ENCODE measurements around the gene CRELD1. TPM values are rescaled to one million over a fixed set of nuclear protein-coding genes. Genes with fewer than 3 reads are reported as not detected.
A peak's percentile ranks its signal among the peaks of the same experiment; 100 is the strongest.
"Not testable (repeated sequence)": the region's sequence is repeated elsewhere in the genome, so short reads cannot be mapped to it uniquely, and the experiment has no call there.

CRELD1 gene, protein sequence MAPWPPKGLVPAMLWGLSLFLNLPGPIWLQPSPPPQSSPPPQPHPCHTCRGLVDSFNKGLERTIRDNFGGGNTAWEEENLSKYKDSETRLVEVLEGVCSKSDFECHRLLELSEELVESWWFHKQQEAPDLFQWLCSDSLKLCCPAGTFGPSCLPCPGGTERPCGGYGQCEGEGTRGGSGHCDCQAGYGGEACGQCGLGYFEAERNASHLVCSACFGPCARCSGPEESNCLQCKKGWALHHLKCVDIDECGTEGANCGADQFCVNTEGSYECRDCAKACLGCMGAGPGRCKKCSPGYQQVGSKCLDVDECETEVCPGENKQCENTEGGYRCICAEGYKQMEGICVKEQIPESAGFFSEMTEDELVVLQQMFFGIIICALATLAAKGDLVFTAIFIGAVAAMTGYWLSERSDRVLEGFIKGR
- polyA plus RNA-seq (ENCODE audit: insufficient read length in 4 of 4): 10 to 100 TPM; 48.8 to 80.5 (median 65.6) TPM

DNA sequence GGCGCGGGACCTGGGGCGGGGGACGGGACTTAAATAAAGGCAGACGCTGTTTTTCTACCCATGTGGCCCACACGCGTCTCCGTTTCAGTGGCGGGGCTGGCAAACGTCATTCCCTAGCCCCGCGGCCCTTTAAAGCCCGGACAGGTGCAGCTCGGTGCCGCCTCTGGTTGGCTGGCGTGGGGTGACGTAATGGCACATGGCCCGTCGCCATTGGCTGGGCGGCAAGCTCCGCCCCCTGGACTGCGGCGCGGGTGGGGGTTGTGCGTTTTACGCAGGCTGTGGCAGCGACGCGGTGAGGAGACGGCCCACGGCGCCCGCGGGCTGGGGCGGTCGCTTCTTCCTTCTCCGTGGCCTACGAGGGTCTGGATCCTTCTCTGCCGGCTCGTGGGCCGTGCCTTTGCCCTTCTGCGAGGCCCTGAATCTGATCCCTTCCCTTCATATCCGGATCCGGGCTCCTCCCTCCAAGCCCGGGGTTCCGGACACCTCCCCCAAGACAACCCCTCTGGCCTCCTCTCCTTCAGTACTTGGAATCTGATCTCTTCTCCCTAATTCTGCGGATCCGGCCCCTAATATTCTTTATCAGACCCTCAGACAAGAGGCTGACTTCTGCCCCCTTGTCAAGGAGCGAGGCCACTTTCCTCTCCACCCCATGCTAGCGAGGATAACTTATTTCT, at the start of gene CRELD1:
Gene CRELD1 (plus strand): TSS at position 274 of the 674 bp plus-strand sequence. CDS start 605 bp downstream, outside the sequence.
- DNase-seq (ENCODE audit: low read depth in 4 of 4, low spot score in 2 of 4): peak in 3 of 4 donors; percentile 79 to 92 (median 85)

- DNase-seq (ENCODE audit: low read depth in 4 of 4, low spot score in 2 of 4): no peak
Observed at GRCh38 chr3:9884555-9885165, 49.0 kb upstream of the CRELD1 start.

DNA sequence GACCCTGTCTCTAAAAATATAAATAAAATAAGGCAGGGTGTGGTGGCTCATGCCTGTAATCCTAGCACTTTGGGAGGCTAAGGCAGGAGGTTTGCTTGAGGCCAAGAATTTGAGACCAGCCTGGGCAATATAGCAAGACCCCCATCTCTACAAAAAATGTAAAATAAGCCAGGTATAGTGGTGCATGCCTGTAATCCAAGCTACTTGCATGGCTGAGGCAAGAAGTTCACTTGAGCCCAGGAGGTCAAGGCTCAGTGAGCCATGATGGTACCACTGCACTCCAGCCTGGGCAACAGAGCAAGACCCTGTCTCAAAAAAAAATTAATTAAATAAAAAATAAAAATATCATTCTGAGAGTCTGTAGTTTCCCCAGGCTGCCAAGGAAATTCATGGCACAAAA, 47.3 kb upstream of the CRELD1 start:
- DNase-seq (ENCODE audit: low read depth in 4 of 4, low spot score in 2 of 4): no peak

GRCh38 chr3:9887480-9887879, 46.2 kb upstream of the CRELD1 start:
- DNase-seq (ENCODE audit: low read depth in 4 of 4, low spot score in 2 of 4): no peak

DNA sequence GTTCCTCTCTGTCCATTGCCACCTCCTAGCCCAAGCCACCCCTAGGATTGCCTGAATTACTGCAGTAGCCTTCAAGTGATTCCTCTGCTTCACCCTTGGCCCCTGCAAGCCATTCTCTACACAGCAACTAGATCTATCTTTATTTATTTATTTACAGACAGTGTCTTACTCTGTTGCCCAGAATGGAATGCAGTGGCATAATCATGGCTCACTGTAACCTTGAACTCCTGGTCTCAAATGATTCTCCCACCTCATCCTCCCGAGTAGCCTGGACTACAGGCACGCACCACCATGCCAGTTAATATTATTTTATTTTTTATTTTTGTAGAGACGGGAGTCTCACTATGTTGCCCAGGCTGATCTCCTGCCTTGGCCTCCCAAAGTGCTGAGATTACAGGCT, 45.1 kb upstream of the CRELD1 start:
- DNase-seq (ENCODE audit: low read depth in 4 of 4, low spot score in 2 of 4): no peak

DNA sequence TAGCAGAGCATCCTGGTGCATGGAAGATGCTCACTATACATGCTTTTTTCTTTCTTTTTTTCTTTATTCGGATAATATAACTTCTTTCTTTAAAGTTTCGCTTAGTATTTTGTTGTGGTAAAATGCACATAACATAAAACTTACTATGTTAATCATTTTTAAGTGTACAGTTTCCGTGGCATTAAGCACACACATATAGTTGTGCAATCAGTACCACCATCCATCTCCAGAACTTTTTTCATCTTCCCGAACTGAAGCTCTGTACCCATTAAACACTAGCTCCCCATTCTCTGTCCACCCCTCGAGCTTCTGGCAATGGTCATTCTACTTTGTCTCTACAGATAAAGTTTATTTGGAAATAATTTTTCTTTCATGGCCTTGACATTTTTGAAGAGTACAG, 44.2 kb upstream of the CRELD1 start:
- DNase-seq (ENCODE audit: low read depth in 4 of 4, low spot score in 2 of 4): no peak

- peak; percentile 79 to 88 (median 84) for DNase-seq (ENCODE audit: low read depth in 4 of 4, low spot score in 2 of 4)
Observed at GRCh38 chr3:9890249-9891071, 43.2 kb upstream of the CRELD1 start, which contains the start of gene JAGN1. JAGN1 (plus strand) TSS chr3:9890610; CDS start chr3:9890723, 113 bp downstream.

- no peak for DNase-seq (ENCODE audit: low read depth in 4 of 4, low spot score in 2 of 4)
Observed at GRCh38 chr3:9891072-9891622, 42.5 kb upstream of the CRELD1 start.

- no peak for DNase-seq (ENCODE audit: low read depth in 4 of 4, low spot score in 2 of 4)
Observed at GRCh38 chr3:9893739-9894138, 39.9 kb upstream of the CRELD1 start.

GRCh38 chr3:9895715-9896114, 37.9 kb upstream of the CRELD1 start:
- DNase-seq (ENCODE audit: low read depth in 4 of 4, low spot score in 2 of 4): not testable (repeated sequence)

GRCh38 chr3:9896755-9897407, 36.8 kb upstream of the CRELD1 start:
- not testable (repeated sequence) for DNase-seq (ENCODE audit: low read depth in 4 of 4, low spot score in 2 of 4)

GRCh38 chr3:9897408-9898372, 35.9 kb upstream of the CRELD1 start:
- DNase-seq (ENCODE audit: low read depth in 4 of 4, low spot score in 2 of 4): peak in 1 of 4 donors; percentile 69

DNA sequence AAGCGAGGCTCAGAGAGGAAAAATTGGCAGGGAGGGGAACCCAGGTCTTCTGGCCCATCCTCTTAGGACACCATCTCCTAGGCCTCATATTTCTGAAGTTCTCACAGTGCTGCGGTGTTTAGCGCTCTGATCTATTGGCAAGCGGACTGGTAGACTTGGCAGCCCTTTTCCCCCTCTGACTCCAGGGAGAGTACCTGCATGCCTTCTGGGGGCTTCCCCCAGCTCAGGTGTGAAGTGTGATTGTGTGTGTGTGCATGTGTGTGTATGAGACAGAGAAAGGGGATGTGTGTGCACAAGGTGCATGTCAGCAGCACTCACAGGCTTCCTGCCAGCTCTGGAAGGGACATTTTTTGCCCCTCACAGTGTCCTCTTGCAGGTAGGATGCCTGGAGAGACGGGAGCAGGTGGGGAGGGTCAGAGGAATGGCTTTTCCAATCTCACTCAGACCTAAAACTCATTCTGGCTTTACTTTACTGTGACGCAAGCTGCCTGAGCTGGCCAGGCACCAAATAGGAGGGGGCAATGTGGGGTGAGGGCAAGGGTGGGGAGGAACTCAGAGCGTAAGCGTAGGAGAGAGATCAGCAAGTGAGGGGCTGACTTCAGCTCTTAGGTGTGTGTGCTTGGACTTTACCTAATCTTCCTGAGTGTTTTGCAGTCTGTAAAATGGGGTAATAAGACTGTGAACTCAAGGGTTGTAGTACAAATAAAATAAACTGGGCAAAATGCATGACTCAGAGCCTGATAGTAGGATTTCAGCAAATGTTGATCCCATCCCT, 35.0 kb upstream of the CRELD1 start:
- no peak for DNase-seq (ENCODE audit: low read depth in 4 of 4, low spot score in 2 of 4)

- DNase-seq (ENCODE audit: low read depth in 4 of 4, low spot score in 2 of 4): no peak
Observed at GRCh38 chr3:9899289-9899791, 34.3 kb upstream of the CRELD1 start.

DNA sequence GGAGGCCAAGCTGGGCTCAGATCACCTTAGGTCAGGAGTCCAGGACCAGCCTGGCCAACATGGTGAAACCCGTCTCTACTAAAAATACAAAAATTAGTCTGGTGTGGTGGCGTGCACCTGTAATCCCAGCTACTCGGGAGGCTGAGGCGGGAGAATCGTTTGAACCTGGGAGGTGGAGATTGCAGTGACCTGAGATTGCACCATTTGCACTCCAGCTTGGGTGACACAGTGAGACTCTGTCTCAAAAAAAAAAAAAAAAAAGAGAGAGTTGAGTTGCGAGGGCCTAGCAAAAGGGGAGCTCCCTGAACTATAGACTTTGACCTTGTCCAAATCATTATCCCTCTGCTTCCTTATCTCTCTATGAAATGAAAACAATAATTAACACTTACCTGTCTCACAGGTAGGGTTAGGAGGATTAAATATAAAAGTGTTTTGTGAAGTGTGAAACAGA, 32.6 kb upstream of the CRELD1 start:
- DNase-seq (ENCODE audit: low read depth in 4 of 4, low spot score in 2 of 4): not testable (repeated sequence)

DNA sequence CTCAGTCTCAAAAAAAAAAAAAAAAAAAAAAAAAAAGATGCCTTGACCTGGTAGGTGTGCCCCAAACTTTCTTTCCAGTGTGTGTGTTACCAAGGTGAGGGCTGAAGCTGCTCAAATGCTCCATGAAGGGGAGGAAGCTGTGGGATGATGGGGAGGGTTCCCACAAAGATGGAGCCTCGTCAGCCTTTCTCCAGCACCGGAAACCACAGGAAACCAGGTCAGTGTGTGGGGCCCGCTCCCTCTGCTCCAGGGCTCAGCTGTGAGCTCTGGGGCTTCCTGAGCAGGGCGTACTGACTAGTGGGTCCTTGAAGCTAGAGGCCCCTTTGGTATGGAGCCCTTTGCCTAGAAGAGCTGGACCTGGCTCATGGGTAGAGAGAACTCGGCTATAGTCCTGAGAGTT, 31.7 kb upstream of the CRELD1 start:
- DNase-seq (ENCODE audit: low read depth in 4 of 4, low spot score in 2 of 4): no peak
